Thoracic aorta endothelial cell (primary cell): ENCODE data around the gene ZBED3. TPM values are rescaled to one million over a fixed set of nuclear protein-coding genes. Genes with fewer than 3 reads are reported as not detected.

Source experiments
- small RNA-seq: library from RNA; depleted of rRNA; stranded (forward); fragments of <200 nt; gene quantifications from one replicate; pipeline ENCODE3, GENCODE V24; 2012
- total RNA-seq: library from RNA; depleted of rRNA; stranded (reverse); fragments of >200 nt; gene quantifications from 2 replicates; pipeline ENCODE4 v1.2.3, GENCODE V29; 2012

ZBED3 gene
- total RNA-seq: 3.8 and 4.7 TPM in 2 replicates

GRCh38 chr5:77086689-77087483, at the start of gene ZBED3:
TSS of gene ZBED3 (minus strand) at chr5:77087285. CDS start at chr5:77077878, 9,407 bp downstream.

GRCh38 chr5:77030097-77031071, 56.7 kb downstream of the ZBED3 start, which contains the start of gene AGGF1:
TSS of gene AGGF1 (plus strand) at chr5:77030404. CDS start at chr5:77030767, 363 bp downstream.

Small RNAs within 50 kb of the gene (small RNA-seq; reads per million reads assigned to genes)
- gene SNORA47: 20.4 reads per million, percentile 96 among the genes with 10 or more reads in this experiment

Other genes with a start within 250 kb of the ZBED3 start
- gene S100Z, start 237.3 kb downstream of the ZBED3 start, total RNA-seq: not detected in 2 replicates
- gene CRHBP, start 134.2 kb downstream of the ZBED3 start, total RNA-seq: not detected in 2 replicates
- 22.0 and 22.7 TPM in 2 replicates for gene AGGF1, start 56.9 kb downstream of the ZBED3 start, total RNA-seq
- under 0.01 and 0.07 TPM in 2 replicates for gene PDE8B, start 123.4 kb upstream of the ZBED3 start, total RNA-seq